ENCODE results near the gene MYO10.
"Not testable (repeated sequence)": the region's sequence is repeated elsewhere in the genome, so short reads cannot be mapped to it uniquely, and the experiment has no call there.

The MYO10 gene

DNA sequence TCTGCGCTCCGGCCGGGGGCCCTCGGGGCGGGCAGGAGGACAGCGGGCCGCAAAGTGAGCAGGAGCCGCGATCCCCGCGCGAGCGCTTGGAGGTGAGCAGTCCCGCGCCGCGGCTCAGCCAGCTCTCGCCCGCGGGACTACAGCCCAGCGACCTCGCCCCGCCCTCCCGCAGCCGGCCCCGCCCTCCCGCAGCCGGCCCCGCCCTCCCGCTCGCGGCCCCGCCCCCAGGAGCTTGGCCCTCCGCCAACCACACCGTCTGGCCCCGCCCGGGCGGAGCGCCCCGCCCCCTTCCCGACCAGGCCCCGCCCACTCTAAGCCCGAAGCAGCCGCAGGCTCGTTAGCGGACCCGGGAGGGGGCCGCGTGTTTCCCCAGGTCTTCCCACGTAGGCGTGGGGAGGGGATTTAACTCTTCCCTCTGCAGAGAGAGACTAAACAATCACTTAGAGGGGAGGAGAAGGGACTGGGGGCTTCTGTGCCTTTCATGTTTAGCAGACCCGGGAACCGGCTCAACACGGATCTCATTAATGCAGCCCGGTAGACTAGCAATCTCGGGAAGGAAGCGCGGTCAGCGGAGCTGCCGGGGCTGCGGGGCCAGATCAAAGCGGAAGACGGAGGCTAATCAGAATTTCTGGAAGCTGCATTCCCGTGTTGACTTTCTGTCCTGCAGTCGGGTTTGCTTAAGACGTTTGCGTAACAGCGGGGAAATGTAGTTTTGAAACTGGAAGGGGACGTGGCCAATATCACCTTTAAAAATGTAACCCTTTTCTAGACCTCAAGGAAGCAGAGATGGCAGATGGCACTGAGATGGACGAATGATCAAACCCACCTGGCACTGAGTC, at the start of gene MYO10:
Gene MYO10, minus strand, starts transcription at position 139 of the 839 bp plus-strand sequence. CDS start 480 bp downstream, outside the sequence.
- peak; percentile 33 to 50 for DNase-seq

DNA sequence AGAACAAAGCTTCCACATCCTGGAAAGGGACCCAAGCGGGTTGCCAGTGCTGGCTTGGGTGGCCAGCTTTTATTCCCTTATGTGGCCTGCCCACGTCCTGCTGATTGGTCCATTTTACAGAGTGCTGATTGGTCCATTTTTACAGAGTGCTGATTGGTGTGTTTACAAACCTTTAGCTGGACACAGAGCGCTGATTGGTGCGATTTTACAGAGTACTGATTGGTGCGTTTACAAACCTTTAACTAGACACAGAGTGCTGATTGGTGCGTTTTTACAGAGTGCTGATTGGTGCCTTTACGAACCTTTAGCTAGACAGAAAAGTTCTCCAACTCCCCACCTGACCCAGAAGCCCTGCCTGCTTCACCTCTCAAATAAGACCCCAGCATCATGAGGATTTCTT, 49.2 kb upstream of the MYO10 start:
- DNase-seq: not testable (repeated sequence)

DNA sequence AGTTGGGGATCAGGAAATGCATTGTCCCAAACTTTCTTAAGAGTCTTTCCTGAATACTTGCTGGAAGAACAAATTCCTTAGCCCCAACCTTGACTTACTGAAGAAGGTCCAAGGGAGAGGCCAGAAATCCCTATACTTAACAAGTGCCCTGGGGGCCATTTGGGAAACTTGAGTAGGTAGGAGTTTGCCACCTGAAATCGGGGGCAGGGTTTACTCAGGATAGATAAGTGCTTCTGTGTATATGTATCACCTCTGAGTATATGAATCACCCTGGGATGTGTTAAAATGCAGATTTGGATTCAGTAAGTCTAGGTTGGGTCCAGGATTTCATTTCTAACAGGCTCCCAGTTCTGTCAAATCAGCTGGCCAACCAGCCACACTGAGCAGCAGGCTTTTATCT, 47.9 kb upstream of the MYO10 start:
- DNase-seq: no peak

DNA sequence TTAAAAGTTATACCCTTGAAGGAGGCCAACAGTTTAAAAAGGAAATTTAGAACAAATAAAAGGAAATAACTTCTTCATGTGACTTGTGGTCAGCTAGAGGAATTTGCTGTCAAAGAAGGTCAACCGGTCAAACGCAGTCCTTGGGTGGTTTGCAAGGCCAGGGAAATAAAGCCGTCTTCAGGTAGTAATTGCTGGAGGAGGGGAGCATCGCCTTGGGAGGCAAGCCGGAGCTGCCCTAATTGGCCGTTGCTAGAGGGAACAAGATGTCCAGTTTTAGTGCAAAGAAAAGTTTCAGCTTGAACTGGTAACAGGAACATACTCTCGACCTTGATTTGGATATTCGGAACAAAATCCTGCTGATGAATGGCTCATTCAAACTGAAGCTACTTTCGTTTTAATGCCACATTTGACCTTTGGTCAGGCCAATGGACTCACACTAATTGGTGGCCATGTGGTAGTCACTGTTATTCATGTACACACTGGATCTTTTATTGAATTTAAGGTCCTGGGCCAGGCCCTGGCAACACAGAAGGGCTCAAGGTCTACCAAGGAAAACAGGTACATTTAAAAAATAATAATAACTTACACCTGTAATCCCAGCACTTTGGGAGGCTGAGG, 47.0 kb upstream of the MYO10 start:
- no peak for DNase-seq

DNA sequence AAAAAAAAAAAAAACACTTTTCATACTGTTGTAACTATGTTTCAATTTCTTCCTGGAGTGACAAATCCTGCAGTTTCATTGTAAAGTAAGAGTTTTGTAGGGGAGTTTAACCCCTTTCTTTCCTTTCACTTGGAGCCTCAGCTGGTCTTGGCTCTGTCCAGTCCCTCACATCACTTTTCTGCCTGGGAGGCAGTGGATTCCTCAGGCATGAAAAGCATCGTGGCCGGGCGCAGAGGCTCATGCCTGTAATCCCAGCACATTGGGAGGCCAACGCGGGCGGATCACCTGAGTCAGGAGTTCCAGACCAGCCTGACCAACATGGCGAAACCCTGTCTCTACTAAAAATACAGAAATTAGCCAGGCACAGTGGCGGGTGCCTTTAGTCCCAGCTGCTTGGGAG, 45.6 kb upstream of the MYO10 start:
- DNase-seq: no peak

DNA sequence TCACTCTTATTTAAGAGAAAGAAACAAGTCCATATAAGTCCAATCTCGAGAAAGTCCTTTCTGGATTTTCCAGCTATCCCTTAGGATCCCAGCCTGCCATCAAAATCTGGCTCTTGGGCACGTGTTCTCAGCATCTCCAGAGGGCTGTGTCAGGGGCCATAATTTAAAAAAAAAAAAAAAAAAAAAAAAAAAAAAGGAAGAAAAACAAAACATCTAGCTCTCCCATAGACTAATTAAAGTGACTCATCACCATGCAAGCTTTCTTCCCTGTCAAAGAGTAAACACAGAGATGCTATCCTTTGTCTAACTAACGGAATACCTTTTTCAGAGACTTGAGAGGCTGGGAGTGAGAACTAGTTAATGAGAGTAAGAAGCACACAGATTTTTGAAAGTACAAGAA, 44.9 kb upstream of the MYO10 start:
- DNase-seq: no peak

DNA sequence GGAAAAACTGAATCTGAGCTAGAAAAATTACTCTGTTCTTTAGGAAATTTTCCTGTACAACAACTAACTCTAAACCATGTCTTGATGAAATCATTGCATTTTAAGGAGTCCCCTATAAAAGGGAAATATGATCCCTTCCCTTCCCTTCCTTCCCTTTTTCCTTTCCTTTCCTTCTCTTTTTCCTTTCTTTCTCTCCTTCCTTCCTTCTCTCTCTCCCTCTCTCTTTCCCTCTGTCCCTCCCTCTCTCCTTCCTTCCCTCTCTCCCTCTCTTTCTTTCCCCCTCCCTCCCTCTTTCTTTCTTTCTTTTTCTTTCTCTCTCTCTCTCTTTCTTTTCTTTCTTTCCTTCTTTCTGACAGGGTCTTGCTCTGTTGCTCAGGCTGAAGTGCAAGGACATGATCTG, 42.2 kb upstream of the MYO10 start:
- no peak for DNase-seq

DNA sequence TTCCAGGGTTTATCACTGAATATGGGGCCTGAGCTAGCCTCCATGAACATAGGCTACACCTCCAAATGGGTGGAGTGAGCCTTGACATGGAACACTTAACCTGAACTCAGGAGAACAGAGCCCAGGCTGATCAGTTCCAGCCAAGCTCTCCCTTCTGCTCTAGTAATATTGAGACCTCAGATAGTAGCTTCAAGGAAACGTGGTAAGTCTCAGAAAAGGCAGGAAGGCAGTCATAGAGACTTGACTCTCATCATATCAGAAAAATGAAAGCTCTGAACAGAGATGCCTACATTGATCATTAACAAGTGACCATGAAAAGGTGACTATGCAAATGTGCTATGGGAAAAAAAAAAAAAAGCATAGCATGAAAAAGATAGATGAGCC, 40.5 kb upstream of the MYO10 start:
- no peak for DNase-seq

DNA sequence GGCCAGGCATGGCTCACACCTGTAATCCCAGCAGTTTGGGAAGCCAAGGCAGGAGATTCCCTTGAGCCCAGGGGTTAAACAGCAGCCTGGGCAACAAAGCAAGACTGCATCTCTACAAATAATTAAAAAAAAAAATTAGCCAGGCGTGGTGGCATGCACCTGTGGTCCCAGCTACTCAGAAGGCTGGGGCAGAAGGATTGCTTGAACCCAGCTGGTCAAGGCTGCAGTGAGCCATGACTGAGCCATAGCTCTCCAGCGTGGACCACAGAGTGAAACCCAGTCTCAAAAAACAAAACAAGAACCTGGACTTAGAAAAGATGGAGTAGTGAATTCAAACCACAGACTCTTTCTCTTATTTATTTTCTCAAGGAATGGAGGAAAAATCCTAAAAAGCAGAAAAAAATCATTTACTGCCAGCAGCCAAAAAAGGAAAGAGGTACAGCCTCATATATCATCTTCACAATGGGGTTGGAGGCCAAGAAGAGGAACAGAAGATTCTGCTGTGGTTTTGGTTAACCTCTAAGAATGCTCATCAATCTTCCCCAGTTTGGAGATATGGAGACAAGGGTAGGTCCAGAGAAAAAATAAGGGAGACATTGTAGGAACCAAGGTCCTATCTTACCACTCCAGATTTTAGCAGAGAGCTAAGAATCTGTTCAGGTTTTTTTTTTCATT, 40.0 kb upstream of the MYO10 start:
- DNase-seq: no peak

DNA sequence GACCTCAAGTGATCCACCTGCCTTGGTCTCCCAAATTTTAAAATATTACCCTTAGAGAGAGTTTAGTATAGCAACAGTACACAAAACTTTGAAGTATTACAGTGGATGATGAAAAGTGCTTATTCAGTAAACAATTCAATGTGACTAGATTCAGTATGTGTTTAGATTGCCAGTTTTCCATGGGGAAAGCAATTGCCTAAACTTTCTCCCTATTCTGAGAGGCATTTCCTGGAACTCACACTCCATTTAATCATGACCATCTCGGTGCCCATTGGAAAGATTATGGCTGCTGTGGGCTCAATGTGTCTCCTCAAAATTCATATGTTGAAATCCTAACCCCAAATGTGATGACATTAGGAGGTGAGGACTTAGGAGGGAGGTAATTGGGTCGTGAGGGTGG, 38.9 kb upstream of the MYO10 start:
- no peak for DNase-seq

DNA sequence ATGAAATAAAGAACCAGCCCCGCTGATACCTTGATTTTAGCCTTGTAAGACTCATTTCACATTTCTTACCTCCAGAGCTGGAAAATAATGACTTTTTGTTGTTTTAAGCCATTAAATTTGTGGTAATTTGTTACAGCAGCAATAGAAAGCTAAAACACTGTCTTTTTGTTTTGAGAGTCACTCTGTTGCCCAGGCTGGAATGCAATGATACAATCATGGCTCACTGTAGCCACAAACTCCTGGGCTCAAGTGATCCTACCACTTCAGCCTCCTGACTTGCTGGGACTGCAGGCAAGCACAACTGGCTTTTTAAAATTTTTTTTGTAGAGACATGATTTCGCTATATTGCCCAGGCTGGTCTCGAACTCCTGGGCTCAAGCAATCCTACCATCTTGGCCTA, 34.7 kb upstream of the MYO10 start:
- no peak for DNase-seq

DNA sequence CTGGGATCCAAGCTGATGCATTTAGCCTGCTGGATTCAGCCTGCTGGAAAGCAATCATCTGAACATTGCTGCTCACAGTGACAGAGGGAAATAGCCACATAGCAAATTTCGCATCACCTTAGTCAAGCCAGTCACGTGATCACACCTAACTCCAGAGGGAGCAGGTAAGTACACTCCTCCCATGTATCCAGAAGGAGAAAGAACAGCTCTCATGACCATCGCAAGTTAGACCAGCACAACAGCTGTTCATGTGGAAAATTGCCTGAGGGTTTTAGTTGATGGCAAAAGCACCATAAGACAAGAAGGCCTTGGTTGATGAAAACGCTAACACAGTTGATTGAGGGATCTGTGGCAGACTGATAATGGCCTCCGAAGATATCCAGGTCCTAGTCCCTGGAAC, 34.2 kb upstream of the MYO10 start:
- no peak for DNase-seq

DNA sequence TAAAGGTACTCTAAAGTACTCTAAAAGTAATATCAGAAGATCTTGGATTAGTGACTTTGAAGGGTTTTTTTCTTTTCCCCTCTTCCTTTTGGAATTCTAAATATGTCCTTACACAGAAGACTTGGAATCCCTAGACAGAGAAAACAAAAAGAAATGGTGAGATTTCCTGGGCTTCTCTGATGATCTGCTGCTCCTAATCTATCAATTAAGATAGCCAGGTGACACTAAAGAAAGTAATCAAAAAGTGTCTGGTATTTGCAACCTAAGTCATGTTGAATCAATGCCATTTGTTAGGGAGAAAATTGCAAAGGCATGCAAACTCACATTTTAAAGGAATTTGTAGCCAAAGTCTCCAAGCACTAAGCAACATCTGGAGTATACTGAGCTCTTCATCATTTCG, 29.5 kb upstream of the MYO10 start:
- DNase-seq: no peak

DNA sequence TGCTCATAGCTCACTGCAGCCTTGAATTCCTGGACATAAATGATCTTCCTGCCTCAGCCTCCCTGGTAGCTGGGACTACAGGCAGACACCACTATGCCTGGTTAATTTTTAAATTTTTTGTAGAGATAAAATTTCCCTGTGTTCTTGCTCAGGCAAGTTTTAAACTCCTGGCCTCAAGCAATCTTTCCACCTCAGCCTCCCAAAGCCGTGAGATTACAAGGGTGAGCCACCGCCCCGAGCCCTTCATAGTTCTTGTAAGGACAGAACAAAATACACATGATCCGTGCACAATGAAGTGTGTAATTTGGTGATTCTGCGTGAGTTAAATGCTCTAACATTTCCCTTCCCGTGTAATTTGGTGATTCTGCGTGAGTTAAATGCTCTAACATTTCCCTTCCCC, 27.7 kb upstream of the MYO10 start:
- no peak for DNase-seq

DNA sequence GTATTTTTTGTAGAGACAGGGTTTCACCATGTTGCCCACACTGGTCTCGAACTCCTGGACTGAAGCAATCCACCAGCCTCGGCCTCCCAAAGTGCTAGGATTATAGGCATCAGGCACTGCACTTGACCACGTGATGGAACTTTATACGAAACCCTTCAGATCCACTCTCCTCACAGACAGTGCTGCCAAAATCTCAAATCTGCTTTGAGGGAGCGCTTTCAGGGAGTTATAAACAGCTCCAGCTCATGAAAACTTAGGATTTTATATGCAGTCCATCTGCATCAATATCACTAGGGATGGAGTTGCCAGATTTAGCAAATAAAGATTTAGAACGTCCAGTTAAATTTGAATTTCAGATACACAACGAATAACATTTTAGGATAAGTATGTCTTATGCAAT, 25.0 kb upstream of the MYO10 start:
- DNase-seq: no peak

DNA sequence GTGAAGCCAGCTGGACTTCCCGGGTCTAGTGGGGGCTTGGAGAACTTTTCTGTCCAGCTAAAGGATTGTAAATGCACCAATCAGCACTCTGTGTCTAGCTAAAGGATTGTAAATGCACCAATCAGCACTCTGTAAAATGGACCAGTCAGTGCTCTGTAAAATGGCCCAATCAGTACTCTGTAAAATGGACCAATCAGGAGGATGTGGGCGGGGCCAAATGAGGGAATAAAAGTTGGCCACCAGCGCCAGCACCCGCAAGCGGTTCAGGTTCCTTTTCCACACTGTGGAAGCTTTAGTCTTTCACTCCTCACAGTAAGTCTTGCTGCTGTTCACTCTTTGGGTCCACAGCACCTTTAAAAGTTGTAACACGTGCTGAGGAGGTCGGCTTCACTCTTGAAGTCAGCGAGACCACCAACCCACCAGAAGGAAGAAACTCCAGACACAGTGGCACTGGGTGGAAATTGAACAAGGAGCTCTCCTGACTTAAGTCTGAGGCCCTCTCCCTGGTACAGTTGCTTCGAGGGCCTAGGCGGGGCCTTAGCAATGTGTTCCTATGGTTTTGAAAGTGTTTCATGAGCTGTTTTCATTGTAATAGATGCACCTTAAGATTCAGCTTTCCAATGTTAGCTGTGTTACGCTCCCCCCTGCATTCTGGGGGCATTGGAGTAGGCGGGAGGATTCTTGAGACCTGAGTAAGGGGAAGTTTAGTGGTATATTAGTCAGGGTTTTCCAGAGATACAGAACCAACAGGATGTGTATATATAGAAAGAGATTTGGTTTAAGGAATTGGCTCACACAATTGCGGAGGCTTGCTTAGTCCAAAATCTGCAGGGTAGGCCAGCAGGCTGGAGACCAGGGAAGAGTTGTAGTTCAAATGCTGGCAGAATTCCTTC, 21.5 kb upstream of the MYO10 start:
- peak; percentile 65 to 83 for DNase-seq

DNA sequence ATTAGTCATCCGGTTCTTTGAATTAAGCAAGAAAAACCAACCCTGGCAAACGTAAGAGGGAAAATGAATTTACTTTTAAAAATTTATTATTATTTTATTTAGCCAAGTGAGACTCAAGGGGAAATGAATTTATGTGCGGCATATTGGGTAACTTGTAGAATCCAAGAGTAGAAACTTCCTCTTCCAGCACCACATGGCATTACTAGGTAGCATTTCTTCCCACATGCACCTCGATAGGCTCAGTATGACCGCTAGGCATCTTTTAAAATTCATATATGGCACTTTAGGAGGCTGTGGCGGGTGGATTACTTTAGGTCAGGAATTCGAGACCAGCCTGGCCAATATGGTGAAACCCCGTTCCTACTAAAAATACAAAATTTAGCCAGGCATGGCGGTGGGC, 17.6 kb upstream of the MYO10 start:
- no peak for DNase-seq

DNA sequence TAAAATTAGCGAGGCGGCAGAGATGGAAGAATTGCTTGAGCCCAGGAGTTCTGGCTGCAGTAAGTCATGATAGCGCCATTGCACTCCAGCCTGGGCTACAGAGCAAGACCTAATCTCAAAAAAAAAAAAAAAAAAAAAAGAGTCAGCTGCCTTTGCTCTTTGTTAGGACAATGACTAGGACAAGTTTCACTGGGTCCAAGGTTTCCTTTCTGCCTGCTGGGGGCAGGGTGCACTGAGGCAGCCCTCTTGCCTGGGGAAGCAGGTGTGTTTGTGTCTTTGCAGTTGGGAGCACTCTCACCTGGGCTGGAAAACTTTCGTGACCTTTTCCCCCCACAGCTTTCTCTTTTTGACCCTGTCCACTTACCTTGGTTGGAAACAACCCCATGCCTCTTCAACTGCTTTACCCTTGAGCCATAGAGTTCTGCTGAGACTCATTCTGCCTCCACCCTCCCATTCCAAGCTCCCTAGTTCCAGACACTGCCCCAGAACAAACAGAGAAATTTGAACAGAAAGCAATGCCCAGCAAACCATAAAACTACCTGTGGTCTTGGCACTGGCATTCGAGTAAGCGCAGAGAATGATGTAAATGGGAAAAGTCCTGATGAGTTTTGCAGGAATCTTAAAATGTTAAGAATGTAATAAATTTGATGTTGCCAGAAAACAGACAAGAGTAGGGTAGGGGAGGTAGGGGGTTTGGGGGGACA, 17.0 kb upstream of the MYO10 start:
- no peak for DNase-seq

DNA sequence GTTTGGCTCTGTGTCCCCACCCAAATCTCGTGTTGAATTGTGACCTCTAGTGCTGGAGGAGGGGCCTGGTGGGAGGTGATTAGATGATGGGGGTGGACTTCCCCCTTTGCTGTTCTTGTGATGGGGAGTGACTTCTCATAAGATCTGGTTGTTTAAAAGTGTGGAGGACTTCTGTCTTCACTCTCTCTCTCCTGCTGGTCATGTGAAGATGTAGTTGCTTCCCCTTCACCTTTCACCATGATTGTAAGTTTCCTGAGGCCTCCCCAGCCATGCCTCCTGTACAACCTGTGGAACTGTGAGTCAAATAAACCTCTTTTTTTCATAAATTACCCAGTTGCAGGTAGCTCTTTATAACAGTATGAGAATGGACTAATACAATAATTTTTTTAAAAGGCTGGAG, 10.6 kb upstream of the MYO10 start:
- no peak for DNase-seq

DNA sequence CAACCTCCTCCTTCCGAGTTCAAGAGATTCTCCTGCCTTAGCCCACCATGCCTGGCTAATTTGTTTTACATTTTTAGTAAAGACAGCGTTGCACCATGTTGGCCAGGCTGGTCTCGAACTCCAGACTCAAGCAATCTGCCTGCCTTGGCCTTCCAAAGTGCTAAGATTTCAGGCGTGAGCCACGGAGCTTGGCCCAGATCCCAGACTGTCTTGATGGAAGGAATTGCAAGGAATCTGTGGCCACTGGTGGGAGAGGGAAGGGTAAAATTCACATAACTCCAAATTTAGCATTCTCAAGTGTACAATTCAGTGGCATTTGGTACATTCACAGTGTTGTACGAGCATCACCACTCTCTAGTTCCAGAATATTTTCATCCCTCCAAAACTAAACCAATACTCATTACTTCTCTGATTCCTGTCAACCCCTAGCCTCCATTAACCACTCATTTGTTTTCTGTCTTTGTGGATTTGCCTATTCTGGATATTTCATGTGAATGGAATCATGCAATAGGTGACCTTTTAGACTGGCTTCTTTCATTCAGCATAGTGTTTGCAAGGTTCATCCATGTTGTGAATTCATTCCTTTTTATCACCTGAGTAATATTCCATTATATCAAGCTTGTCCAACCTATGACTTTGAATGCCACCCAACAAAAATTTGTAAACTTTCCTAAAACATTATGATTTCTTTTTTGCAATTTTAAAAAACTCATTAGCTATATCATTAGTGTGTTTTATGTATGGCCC, 8.9 kb upstream of the MYO10 start:
- no peak for DNase-seq

DNA sequence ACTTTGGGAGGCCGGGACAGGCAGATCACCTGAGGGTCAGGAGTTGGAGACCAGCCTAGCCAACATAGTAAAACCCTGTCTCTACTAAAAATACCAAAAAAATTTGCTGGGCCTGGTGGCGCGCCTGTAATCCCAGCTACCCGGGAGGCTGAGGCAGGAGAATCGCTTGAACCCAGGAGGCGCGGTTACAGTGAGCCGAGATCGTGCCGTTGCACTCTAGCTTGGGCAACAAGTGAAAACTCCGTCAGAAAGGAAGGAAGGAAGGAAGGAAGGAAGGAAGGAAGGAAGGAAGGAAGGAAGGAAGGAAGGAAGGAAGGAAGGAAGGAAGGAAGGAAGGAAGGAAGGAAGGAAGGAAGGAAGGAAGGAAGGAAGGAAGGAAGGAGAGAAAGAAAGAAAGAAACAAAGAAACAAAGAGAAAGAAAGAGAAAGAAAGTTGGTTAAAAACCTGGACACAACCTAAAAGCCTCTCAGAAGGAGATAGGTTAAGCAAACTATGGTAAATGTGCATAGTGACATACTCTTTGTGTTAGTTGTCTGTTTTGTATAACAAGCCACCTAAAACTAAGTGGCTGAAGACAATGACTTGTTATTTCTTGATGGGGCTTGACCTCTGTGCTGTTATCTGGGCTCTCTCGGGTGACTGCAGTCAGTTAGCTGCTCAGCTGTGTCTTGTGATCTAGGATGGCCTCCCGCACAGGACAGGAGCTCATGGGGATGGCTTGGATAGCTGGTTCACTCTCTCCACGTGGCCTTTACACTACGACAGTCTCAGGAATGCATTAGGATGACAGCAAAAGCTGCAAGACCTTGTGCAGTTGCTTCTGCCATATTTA, 8.0 kb upstream of the MYO10 start:
- DNase-seq: no peak

Measured in SW 1271 (cell line).